Vagina (tissue), 2 donors: ENCODE results near the gene ELMOD1. TPM values are rescaled to one million over a fixed set of nuclear protein-coding genes. Genes with fewer than 3 reads are reported as not detected.

Source experiments
- DNase-seq, 2 donors: peaks; one replicate each; pipeline ENCODE4 v3.0.0-alpha.2; 2017; ENCODE audit errors: extremely low spot score in 2 of 2
- H3K27ac ChIP-seq: fragments of 200-600 bp; sonication (generic); one replicate; pipeline ENCODE4 v1.5.1; 2019
- H3K27me3 ChIP-seq: fragments of 200-600 bp; sonication (generic); one replicate; pipeline ENCODE4 v1.5.1; 2019
- H3K36me3 ChIP-seq, 2 donors: fragments of 200-600 bp; sonication (generic); one replicate each; pipeline ENCODE4 v1.5.1; 2017 to 2019
- H3K4me1 ChIP-seq: fragments of 200-600 bp; sonication (generic); one replicate; pipeline ENCODE4 v1.5.1; 2019
- H3K4me3 ChIP-seq, 2 donors: fragments of 200-600 bp; sonication (generic); 1 replicate in 1 of 2; 2 replicates in 1 of 2; pipeline ENCODE4 v1.5.1; 2016 to 2019
- H3K9me3 ChIP-seq: fragments of 200-600 bp; sonication (generic); one replicate; pipeline ENCODE4 v1.5.1; 2019
- POLR2A ChIP-seq, 2 donors: fragments of 450-650 bp; IDR thresholded peaks; one replicate each; pipeline ENCODE4 v1.6.1; 2017; ENCODE audit warnings: antibody characterized with exemption in 2 of 2, mild to moderate bottlenecking in 2 of 2, moderate library complexity in 2 of 2
- POLR2AphosphoS5 ChIP-seq, 2 donors: sonication (generic); formaldehyde crosslinking; IDR thresholded peaks; one replicate each; pipeline ENCODE4 v1.9.0; 2017; ENCODE audit warnings: antibody characterized with exemption in 2 of 2, mild to moderate bottlenecking in 2 of 2, low read depth in 1 of 2; ENCODE audit not compliant: insufficient read depth in 1 of 2
- intact Hi-C: fragments of 100-400 bp; cut with DNase I; formaldehyde crosslinking; loops from one replicate; pipeline ENCODE4 v1.15.1; 2023
- total RNA-seq: library from RNA; depleted of rRNA; stranded (reverse); fragments of >200 nt; gene quantifications from one replicate; pipeline ENCODE4 v1.2.3, GENCODE V29; 2016
- TF ChIP-seq, protein P1 (sequence below), 3 experiments: fragments of 450-650 bp in 2 of 3; fragments of 200-600 bp in 1 of 3; sonication (generic) in 1 of 3; IDR thresholded peaks; one replicate each; pipeline ENCODE4 v1.5.1; 2017 to 2019; ENCODE audit warnings: antibody characterized with exemption in 3 of 3, mild to moderate bottlenecking in 2 of 3, moderate library complexity in 2 of 3

ELMOD1 gene
- total RNA-seq, 1 donor from 2014 or later = not detected

DNA sequence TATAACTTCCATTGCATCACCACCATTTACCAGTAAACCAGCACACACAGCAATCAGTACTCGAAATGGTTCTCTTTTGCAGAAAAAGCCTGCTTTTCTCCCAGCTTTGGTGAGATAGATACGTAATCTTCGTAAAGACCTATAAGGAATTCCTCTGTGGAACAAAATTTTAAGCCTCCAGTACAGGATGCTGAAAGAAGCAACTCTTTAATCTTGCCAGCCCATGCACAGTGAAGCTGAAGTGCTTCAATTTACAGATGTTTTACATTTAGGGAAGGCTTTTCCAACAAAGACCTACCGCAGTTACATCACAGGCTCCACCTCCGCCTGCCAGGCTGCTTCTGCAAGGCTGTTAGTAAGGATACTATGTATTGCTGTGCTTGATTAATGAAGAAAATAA lies 1.9 kb downstream of the ELMOD1 start:
- intact Hi-C loops = loop anchor here (10.0 kb wide), 1 partner anchor 92 kb away; no protein-coding TSS in a partner anchor
- Histone ChIP-seq H3K27me3 (peaks cover 3% of the 10 kb centered on the region), H3K4me1 (peaks cover 18% of the 10 kb centered on the region), H3K9me3 (no peaks in the 10 kb centered on the region), H3K4me3 (no peak overlapping the region), H3K36me3 (no peaks in the 10 kb centered on the region), H3K27ac (no peak overlapping the region)
- TF ChIP-seq POLR2A (IDR thresholded peaks at IDR 0.05) = no peak
- TF ChIP-seq, protein P1, sequence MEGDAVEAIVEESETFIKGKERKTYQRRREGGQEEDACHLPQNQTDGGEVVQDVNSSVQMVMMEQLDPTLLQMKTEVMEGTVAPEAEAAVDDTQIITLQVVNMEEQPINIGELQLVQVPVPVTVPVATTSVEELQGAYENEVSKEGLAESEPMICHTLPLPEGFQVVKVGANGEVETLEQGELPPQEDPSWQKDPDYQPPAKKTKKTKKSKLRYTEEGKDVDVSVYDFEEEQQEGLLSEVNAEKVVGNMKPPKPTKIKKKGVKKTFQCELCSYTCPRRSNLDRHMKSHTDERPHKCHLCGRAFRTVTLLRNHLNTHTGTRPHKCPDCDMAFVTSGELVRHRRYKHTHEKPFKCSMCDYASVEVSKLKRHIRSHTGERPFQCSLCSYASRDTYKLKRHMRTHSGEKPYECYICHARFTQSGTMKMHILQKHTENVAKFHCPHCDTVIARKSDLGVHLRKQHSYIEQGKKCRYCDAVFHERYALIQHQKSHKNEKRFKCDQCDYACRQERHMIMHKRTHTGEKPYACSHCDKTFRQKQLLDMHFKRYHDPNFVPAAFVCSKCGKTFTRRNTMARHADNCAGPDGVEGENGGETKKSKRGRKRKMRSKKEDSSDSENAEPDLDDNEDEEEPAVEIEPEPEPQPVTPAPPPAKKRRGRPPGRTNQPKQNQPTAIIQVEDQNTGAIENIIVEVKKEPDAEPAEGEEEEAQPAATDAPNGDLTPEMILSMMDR (IDR thresholded peaks at IDR 0.05) = no peak
- no peak for TF ChIP-seq POLR2AphosphoS5 (IDR thresholded peaks at IDR 0.05; ENCODE audit: insufficient read depth in 1 of 2, low read depth in 1 of 2)
- DNase-seq = no peak

GRCh38 chr11:107593951-107594350 lies 3.0 kb downstream of the ELMOD1 start:
- H3K27ac ChIP-seq = no peak overlapping the region
- intact Hi-C loops = loop anchor here (10.0 kb wide), 1 partner anchor 91 kb away; no protein-coding TSS in a partner anchor
- H3K36me3 ChIP-seq = no peaks in the 10 kb centered on the region
- H3K4me3 ChIP-seq = no peak overlapping the region
- no peak for DNase-seq
- no peaks in the 10 kb centered on the region for H3K9me3 ChIP-seq
- H3K27me3 ChIP-seq = peaks cover 3% of the 10 kb centered on the region
- H3K4me1 ChIP-seq = peaks cover 18% of the 10 kb centered on the region
- TF ChIP-seq POLR2A (IDR thresholded peaks at IDR 0.05) (no peak), POLR2AphosphoS5 (IDR thresholded peaks at IDR 0.05; ENCODE audit: insufficient read depth in 1 of 2, low read depth in 1 of 2) (no peak)
- TF ChIP-seq, protein P1 (IDR thresholded peaks at IDR 0.05) = no peak

GRCh38 chr11:107594736-107595135 lies 3.8 kb downstream of the ELMOD1 start:
- Histone ChIP-seq H3K4me3 (no peak overlapping the region), H3K27ac (no peak overlapping the region), H3K27me3 (peaks cover 3% of the 10 kb centered on the region), H3K4me1 (peaks cover 17% of the 10 kb centered on the region), H3K9me3 (no peaks in the 10 kb centered on the region), H3K36me3 (no peaks in the 10 kb centered on the region)
- no peak for DNase-seq
- TF ChIP-seq POLR2AphosphoS5 (IDR thresholded peaks at IDR 0.05; ENCODE audit: insufficient read depth in 1 of 2, low read depth in 1 of 2) (no peak), POLR2A (IDR thresholded peaks at IDR 0.05) (no peak)
- TF ChIP-seq, protein P1 (IDR thresholded peaks at IDR 0.05) = no peak
- intact Hi-C loops = loop anchor here (10.0 kb wide), 1 partner anchor 90 kb away; no protein-coding TSS in a partner anchor

- Histone ChIP-seq H3K4me1 (no peaks in the 10 kb centered on the region), H3K4me3 (no peak overlapping the region), H3K27me3 (no peaks in the 10 kb centered on the region), H3K27ac (no peak overlapping the region), H3K9me3 (no peaks in the 10 kb centered on the region), H3K36me3 (no peaks in the 10 kb centered on the region)
- no peak for DNase-seq
- intact Hi-C loops = loop anchor here (10.0 kb wide), 1 partner anchor 86 kb away; no protein-coding TSS in a partner anchor
- TF ChIP-seq POLR2A (IDR thresholded peaks at IDR 0.05) (no peak), POLR2AphosphoS5 (IDR thresholded peaks at IDR 0.05; ENCODE audit: insufficient read depth in 1 of 2, low read depth in 1 of 2) (no peak)
- TF ChIP-seq, protein P1 (IDR thresholded peaks at IDR 0.05) = no peak
Measured at GRCh38 chr11:107598225-107599139, 7.5 kb downstream of the ELMOD1 start.
